Right renal pelvis (tissue), 4 donors: ENCODE results near the gene SCLT1. TPM values are rescaled to one million over a fixed set of nuclear protein-coding genes. Genes with fewer than 3 reads are reported as not detected.
"Not testable (repeated sequence)": the region's sequence is repeated elsewhere in the genome, so short reads cannot be mapped to it uniquely, and the experiment has no call there.

Experiments used
- DNase-seq, 4 donors: peaks; one replicate each; pipeline ENCODE4 v3.0.0-alpha.2; 2013; ENCODE audit warnings: low read depth in 4 of 4, low spot score in 3 of 4, missing footprints in 1 of 4
- polyA plus RNA-seq, 4 donors: library from polyadenylated mRNA; unstranded; fragments of 120-200 nt; gene quantifications; one replicate each; pipeline ENCODE4 v1.2.1, GENCODE V29; 2013; ENCODE audit not compliant: insufficient read length in 4 of 4

The SCLT1 gene
- polyA plus RNA-seq, 4 donors: 14.9 to 18.2 (median 16.7) TPM

DNA sequence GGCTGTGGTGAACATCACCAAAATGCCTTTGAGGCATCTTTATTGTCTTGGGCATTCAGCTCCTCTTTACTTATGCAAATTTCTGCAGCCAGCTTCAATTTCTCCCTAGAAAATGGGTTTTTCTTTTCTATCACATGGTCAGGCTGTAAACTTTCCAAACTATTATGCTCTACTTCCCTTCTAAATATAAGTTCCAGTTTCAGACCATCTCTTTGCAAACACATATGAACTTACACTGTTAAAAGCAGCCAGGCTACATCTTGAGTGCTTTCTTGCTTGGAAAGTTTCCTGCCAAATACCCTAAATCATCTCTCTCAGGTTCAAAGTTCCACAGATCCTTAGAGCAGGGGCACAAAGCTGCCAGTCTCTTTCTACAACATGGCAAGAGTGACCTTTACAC lies 13.2 kb downstream of the SCLT1 start:
- DNase-seq: no peak

DNA sequence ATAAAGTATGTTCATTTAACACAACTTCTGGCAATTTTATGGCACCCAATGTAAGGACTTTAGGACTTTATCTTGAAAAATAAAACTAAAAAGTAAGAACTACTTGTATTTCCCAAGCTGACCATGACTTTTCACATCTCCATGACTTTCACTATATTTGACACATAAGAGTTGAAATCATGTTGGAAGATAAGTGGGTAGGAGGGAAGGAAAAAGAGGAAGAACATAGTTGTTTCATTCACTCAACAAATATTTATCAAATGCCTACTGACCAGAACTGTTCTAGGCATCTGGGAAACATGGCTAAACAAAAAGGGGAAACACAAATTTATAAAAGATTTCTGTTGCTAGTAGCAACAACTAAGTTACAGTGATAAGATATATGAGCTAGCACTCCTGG lies 16.0 kb downstream of the SCLT1 start:
- no peak for DNase-seq

- not testable (repeated sequence) for DNase-seq
These were observed 23.8 kb downstream of the SCLT1 start for GRCh38 chr4:129069537-129069936.

- no peak for DNase-seq
These were observed 28.6 kb downstream of the SCLT1 start for GRCh38 chr4:129064717-129065116.

DNA sequence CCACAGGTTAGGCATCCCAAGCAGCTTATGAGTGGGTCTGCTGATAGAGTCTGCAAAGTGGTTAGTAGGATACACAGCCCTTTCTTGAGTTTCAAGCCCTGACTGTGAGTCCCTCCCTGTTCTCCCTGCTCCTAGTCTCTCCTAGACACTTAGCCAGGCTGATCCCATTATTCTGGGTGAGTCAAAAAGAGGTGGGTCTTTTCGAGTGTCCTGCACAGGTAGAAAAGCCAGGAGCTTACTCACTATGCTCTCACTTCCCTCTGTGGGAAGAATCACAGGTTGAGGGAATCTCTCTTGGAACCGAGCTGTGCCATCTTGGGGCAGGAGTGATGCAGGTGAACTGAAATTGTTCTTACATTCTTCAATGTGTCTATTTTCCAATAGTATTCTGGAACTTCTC lies 29.7 kb downstream of the SCLT1 start:
- DNase-seq: no peak

DNA sequence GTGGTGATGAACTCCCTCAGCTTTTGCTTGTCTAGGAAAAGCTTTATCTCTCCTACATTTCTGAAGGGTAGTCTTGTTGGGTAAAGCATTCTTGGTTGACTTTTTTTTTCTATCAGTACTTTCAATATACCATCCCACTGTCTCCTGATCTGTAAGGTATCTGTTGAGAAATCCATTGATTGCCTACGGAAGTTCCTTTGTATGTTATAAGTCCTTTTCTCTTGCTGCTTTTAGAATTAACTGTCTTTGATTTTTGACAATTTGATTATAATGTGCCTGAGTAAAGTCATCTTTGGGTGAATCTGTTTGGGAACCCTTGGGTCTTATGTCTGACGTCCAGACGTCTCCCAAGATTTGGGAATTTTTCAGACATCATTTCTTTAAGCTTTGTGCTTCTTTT lies 30.8 kb downstream of the SCLT1 start:
- DNase-seq: no peak

DNA sequence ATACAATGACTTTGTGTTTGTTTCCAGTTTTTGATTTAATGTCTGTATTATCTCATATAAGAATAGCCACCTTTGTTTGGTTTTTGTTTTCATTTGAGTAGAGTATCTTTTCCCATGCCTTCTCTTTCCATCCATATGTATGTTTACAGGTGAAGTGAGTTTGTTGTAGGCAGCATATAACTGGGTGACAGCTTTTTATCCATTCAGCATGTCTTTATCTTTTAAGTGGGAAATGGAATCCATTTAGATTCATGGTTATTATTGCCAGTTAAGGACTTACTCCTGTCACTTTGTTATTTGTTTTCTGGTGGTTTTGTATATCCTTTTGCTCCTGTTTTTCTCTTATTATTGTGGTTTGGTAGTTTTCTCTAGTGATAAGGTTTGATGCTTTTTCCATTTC lies 34.3 kb downstream of the SCLT1 start:
- DNase-seq: no peak

DNA sequence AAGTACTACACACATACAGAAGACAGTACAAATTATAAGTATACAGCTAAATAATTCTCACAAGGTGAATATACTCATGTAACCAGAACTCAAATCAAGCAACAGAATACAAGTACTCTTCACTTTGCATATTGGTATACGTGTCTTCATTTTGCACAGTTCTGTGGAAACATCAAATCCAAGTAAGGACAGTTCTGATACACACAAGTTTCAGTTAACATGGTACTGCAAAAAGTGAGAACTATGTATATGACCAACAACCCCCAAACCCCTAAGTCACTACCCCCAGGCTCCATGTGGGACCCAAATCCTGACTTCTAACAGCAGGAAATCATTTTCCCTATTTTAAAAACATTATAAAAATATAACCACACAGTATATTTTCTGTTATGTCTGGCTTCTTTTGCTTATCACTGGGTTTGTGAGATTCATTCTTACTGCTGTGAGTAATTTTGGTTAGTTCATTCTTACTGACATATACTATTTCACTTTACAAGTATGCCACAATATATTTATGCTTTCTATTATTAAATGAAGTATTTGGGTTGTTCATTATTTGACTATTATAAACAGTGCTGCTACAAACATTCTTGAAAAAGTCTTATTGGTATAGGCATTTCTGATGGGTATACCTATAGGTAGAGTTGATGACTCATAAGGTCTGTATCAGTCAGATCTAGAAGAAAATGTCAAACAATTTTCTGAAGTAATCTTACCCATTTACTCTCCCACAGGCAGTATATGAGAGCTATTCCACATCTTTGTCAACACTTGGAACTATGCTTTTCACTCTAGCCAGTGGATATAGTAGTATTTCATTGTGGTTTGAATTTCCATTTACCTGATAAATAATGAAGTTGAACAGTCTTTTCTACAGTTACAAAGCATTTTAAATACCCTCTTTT lies 47.0 kb downstream of the SCLT1 start:
- DNase-seq: no peak

DNA sequence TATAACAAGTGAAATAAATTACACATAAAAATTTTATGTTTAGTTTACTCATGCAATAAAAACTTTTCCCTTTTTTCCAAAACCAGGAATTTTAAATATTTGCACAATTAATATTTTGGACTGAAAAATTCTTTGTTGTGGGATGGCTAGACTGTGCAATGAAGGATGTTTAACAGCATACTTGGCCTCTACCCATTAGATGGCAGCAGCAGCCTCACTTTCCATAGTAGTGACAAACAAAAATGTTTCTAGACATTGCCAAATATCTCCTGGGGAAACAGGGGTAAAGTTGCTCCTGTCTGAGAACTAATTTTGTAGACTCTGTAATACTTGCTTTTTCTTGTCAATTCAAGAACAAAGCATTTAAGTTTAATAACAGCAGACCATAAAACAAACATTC lies 49.8 kb downstream of the SCLT1 start:
- no peak for DNase-seq

- no peak for DNase-seq
These were observed 52.9 kb downstream of the SCLT1 start for GRCh38 chr4:129040471-129040870.

GRCh38 chr4:129037093-129037492 lies 56.2 kb downstream of the SCLT1 start:
- no peak for DNase-seq

GRCh38 chr4:129014566-129015509 lies 78.5 kb downstream of the SCLT1 start:
- DNase-seq: no peak

GRCh38 chr4:129008096-129008495 lies 85.2 kb downstream of the SCLT1 start:
- no peak for DNase-seq

DNA sequence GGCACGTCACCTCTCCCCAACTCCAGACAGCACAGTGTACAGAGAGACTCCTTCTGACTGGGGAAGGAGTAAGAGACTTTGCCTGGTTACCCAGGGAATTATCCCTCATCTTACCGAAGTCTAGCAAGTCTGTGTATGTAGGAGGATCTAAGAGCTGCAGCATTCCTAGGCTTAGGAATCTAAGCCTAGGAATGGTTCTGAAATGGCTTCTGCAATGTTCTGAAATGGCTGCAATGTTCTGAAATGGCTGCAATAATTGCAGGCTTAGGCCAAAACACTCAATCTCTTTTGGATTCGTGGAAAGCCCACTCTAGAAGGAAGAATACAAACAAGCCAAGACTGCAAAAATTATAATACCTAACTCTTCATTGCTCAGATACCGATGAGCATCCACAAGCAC lies 106.4 kb downstream of the SCLT1 start:
- no peak for DNase-seq

DNA sequence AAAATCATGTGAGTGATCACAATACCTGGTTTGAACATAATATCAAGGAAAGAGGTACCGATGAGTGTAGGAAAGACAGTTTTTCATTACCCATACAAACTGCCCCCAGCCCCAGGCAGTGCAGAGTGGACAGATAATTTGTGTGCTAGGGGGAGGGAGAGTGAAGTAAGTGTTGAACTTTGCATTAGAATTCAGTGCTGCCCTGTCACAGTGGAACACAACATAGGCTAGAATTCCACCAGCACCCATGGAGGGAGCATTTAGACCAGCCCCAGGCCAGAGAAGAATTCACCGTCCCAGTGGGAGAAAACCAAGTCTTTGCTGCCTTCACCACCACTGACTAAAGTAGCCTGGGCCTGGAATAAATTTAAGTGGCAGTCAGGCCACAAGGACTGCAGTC lies 107.3 kb downstream of the SCLT1 start:
- no peak for DNase-seq

DNA sequence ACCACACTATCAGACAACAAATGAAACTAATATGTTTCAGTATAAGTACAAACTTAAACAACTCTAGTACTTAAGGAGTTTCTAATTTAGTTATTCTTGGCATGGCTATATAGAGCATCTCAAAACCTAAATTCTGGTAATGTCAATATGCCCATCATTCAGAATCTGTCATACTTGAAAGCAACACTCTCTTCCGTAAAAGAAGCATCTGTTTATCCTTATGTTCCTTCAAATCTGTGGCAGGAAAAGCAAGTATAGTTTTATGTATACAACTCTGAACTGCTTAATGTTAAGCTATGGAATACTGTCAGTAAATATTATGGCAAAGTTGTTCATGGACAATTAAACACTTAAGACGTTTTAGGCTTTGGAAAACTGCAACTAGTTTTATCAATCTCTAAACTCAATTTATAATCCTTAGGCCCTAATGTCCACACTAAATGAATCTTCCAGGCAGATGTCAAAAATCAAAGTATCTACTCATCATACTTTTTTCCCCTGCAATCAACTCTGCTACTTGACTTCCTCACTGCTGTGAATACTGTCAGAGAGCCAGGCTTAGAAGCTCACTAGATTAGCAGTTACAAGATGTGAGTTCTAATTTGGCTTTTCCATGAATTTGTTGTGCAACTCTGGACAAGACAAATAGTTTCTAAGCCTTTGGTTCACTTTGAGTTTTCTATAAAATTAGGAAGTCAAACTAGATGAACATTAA lies 109.4 kb downstream of the SCLT1 start:
- DNase-seq: no peak

DNA sequence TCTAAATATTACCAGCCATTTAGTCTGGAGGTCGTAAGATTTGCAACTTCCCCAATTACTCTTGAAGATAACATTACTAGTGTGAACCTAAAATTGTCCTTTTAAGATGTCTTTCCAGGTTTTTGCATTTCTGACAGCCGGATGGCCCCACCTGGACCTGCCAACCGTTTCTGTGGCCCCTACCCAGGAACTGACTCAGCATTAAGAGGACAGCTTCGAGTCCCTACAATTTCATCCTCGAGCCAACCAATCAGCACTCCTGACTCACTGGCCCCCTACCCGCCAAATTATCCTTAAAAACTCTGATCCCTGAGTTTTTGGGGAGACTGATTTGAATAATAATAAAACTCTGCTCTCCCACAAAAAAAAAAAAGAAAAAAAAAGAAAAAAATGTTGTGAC lies 112.0 kb downstream of the SCLT1 start:
- DNase-seq: no peak

DNA sequence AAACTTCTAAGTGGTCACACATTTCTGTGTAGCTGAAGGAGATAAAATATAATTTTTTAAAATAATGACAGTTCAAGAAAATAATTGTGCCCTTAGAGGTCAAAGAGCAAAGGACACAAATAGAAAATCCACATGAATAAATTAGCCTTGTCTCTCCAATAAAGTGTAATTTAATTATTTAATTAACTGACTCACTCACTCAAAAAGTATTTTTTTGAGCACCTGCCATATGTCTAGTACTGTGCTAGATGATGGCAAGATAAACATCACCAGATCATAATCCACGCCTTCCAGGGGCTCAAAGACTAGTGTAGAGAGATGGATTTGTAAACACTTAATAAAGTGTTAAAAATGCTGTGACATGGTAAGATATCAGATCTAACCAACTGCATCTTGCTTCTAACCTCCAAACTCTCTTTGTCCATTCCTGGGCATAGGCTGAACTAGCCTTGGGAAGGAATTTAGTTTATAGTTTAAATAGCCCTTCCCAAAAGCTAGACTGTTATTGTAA lies 112.5 kb downstream of the SCLT1 start:
- DNase-seq: no peak

DNA sequence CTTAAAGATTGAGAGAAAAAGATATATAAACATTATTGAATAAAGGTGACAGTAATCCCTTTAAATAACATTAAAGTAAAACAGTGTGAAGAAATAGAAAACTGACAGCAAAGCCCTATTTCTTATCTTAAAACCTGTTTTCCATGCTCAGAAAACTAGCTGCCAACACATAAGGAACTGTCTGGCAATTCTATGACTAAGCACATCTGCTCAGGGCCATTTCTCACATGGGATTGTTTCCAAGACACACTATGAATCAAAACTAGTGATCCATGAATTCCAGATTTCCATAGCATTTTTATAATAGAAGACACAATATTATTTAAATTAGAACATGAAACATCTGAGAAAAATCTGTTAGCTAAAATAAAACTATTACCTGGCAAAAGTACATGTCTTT lies 113.4 kb downstream of the SCLT1 start:
- no peak for DNase-seq

DNA sequence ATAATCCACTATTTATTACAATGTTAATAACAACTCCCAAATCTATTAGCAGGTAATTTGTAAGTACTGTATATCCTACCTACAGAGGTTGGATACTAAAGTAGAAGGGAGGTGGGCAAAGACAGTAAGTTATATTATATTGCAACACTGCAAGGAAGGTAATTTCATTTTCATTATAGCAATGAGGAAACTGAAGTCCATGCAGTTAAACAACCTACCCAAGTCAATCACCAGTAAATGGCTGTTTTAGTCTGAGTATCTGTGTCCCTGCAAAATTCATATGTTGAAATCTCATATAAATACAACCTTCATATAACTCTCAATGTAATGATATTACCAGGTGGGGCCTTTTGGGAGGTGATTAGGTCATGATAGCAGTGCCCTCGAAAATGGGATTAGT lies 114.4 kb downstream of the SCLT1 start:
- DNase-seq: no peak

DNA sequence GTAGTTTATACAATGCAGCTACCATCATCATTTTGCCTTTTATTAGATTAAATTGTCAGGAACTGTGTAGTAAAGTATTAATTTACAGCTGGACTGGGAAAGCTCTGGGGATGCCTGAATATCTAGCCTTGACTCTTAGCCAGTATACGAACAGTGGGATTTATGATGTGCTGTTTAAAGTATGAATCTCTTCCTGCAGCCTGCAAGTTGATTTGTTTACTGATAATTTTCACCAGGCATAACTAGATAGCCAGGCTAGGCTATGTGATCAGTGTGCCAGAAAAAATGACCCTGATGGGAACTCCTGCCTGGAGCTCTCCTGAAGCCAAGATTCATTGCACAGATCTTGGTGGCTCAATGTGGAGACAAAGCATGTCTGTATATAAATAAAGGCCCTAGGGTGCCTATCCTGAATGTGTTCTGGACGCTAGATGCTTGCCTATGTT lies 119.2 kb downstream of the SCLT1 start:
- peak in 2 of 4 donors; percentile 14 to 17 for DNase-seq
